C4-2B (cell line): Measurements from ENCODE around the gene UHRF1.

Experiments
- H3K27ac ChIP-seq: fragments of 450-650 bp; 2 replicates; pipeline ENCODE4 v1.5.1; 2017
- ZFX ChIP-seq: fragments of 450-650 bp; IDR thresholded peaks from 2 replicates; pipeline ENCODE4 v1.6.1; 2017
- TF ChIP-seq, protein P1 (sequence below): fragments of 450-650 bp; conservative IDR thresholded peaks from 2 replicates; pipeline ENCODE4 v1.5.1; 2017; ENCODE audit warnings: mild to moderate bottlenecking

The UHRF1 gene

DNA sequence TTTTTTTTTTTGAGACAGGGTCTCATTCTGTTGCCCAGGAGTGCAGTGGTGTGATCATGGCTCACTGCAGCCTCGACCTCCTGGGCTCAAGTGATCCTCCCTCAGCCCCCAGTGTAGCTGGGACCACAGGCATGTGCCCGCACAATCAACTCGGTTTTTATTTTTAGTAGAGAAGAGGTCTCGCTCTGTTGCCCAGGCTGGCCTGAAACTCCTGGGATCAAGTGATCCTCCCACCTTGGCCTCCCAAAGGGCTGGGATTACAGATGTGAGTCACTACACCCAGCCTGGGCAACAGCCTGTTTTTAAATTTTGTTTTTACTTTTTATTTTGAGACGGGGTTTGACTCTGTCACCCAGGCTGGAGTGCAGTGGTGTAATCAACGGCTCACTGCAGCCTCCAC lies 57.3 kb downstream of the UHRF1 start:
- TF ChIP-seq ZFX = no peak
- TF ChIP-seq, protein P1, sequence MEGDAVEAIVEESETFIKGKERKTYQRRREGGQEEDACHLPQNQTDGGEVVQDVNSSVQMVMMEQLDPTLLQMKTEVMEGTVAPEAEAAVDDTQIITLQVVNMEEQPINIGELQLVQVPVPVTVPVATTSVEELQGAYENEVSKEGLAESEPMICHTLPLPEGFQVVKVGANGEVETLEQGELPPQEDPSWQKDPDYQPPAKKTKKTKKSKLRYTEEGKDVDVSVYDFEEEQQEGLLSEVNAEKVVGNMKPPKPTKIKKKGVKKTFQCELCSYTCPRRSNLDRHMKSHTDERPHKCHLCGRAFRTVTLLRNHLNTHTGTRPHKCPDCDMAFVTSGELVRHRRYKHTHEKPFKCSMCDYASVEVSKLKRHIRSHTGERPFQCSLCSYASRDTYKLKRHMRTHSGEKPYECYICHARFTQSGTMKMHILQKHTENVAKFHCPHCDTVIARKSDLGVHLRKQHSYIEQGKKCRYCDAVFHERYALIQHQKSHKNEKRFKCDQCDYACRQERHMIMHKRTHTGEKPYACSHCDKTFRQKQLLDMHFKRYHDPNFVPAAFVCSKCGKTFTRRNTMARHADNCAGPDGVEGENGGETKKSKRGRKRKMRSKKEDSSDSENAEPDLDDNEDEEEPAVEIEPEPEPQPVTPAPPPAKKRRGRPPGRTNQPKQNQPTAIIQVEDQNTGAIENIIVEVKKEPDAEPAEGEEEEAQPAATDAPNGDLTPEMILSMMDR = no peak
- no peak overlapping the region for H3K27ac ChIP-seq

DNA sequence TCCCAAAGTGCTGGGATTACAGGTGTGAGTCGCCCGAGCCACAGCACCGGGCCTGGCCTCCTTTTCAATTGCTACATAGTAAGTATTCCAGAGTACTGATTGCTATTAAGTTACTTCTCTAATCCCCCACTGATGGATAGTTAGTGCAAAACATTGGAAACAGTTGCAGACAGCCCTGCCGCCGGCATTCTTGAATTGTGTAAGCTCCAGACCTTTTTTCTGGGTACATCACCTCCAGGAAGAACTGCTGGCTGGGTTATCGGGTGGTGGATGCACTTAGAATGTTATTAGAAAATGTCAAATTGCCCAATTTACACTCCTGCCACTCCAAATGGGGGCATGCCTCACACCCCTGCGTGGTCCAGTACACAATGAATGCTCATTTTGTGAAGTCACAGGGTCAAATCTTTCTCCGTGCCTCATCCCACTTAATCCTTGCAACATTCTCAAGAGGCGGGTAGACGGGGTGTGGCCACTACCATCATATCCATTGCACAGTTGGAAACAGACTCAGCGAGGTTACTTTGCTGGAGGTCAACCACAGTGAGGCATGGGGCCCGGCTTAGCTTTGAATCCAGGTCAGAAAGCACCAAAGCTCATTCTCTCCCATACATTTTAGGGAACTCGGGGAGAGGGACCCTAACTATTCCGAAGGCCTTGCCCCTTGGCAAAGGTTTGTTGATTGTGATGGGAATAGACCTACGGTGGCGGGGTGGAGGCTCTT lies 58.6 kb downstream of the UHRF1 start:
- peak overlapping the region; percentile 50 for H3K27ac ChIP-seq
- no peak for TF ChIP-seq ZFX
- TF ChIP-seq, protein P1 = no peak

DNA sequence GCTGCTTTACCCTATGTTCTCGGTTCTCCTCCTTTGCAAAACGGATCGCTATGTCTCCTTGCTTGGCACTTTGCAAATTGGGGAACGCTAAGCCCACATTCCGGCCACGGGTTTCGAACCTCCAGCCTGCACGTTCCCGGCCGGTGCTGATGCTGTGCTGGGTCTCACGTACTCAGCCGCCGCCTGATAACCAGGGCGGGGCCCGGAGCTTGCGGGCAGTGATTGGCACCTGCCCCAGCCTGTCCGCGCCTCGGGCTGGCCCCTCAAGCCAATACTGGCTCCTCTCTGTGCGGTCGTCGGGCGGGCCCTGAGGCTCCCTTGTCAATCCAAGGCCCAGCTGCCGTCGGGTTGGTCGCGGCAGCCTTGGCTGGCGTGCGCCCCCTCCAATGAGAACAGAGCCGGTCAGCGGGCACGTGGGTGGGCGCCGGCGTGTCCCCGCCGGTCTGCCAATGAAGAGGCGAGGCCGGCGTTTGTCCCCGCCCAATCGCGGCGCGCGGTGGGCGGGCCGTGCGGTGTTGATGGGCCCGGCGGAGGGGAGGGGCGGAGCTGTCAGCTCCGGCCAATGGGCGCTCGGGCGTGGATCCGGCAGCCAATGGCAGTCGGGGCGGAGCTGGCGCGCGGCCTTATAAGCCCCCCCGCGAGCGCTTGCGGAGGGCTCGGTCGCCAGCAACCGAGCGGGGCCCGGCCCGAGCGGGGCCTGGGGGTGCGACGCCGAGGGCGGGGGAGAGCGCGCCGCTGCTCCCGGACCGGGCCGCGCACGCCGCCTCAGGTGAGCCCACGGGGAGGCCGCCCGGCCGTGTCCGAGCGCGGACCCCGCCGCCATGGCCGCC lies 59.4 kb downstream of the UHRF1 start, which contains the start of gene KDM4B:
KDM4B (plus strand) TSS at position 652 of the 830 bp plus-strand sequence. CDS start 63,778 bp downstream, outside the sequence.
- H3K27ac ChIP-seq = peak within 1 kb of the TSS; percentile 87
- TF ChIP-seq, protein P1 = no peak
- no peak for TF ChIP-seq ZFX

DNA sequence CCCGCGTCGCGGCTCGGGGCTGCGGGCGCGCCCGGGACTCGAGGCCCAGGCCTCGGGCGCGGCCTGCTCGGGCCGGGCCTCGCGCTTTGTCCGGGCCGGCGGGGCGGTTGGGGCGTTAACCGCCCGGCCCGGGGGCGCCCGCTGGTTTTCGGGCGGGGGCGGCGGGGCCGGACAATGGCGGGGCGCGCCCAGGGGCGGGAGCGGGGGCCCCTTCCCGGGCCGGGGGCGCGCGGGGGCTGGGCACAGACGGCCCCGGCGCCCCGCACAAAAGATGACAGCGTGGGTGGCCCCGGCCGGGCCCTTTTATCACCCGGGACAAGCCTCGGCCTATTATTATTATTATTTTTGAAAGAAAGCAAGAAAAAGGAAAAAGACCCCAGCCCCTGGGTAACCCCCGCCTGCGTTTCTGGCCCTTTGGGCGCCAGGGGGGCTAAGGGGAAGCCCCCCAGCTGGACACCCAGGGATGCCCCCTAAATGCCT lies 60.0 kb downstream of the UHRF1 start:
- TF ChIP-seq ZFX = peak; percentile 99
- TF ChIP-seq, protein P1 = no peak
- H3K27ac ChIP-seq = peak overlapping the region; percentile 87

DNA sequence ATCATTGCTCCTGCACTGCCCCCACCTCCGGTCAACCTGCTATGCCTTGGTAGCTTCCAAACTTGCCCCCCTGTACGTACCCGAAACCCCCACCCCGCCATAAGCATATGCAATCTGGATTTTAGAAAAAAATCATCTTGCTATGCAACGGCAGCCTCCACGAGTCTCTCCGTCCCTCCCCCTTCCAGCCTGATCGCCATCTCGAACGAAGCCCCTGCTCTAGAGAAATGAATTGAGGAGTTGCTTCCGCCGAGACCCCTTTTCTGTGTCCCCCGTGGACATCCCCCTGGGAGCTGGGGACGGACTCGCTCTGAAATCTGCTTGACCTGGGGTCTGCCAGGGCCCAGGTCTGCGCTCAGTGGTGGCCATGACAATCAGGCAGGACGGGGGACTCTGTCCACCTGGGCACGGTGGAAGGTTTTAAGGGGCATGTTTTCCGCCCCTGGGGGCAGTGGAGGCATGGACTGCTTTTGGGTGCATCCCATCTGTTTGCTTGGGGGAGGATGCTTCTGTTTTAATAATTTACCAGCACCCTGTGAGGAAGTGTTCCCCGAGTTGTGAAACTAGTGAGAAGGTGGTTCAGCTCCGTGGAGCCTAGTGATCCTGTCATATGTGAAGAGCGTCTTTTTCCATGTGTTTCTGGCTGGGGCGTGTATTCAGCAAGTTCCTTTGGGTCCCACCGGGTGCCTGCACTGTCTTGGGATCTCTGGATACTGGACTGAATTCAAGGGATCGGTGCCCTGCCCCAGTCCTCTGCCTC lies 60.7 kb downstream of the UHRF1 start:
- TF ChIP-seq, protein P1 = no peak
- no peak for TF ChIP-seq ZFX
- H3K27ac ChIP-seq = peak overlapping the region; percentile 87

DNA sequence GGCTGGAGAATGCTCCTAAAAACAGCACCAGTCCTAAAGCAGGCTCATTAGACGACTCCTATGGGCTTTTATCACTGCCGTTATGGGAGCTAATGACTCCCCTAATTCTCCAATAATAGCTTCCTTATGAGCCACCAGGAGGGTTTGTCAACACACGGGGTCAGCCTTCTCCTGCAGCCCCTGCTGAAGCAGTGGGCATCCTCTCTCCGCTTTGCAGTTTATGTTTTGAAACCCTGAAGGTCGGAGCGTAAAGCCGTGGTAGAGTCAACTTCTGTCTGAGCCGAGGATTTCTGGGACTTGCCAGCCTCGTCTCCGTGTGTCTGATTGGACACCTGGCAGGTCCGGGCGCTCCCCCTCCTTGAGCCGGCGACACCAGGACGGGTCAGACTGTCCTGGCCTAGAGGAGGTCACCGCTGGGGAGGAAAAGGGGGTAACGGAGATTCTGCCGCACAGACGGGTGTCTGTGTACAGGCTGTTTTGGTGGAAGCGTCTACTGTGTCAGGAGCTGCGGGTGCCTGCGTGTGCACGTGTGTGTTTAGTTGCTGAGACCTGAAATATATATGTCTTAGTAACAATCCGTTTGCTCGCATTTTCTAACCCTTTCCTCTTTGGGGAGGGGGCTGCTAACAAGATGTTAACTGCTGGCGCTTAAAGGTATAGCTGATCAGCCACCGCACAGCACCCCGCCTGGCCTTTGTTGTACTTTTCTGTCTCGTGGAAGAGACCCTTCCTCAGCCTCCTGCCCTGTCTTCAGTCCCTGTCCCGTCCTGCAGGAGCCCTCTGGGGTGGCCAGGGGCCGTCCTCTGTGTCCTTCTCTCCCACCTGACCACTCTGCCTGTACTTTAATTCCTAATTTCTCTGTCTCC lies 61.5 kb downstream of the UHRF1 start:
- TF ChIP-seq ZFX = no peak
- TF ChIP-seq, protein P1 = no peak
- H3K27ac ChIP-seq = peak overlapping the region; percentile 87
